Stimulated activated naive CD8-positive, alpha-beta T cell treated with anti-CD3 and anti-CD28 coated beads, Interleukin-15, Interleukin-2, amounts not matched to agents 100 ng/mL and 50 ng/mL, for 24 hours (primary cell): ENCODE measurements around the gene EEIG1.

Experiments
- H3K27ac Mint-ChIP-seq: one replicate; pipeline ENCODE4 v1.8.0; 2021; ENCODE audit warnings: mild to moderate bottlenecking, mixed read lengths
- H3K27me3 Mint-ChIP-seq: one replicate; pipeline ENCODE4 v1.8.0; 2021; ENCODE audit warnings: mixed read lengths
- H3K36me3 Mint-ChIP-seq: one replicate; pipeline ENCODE4 v1.8.0; 2021; ENCODE audit warnings: low read depth, mixed read lengths
- H3K4me1 Mint-ChIP-seq: one replicate; pipeline ENCODE4 v1.8.0; 2021; ENCODE audit warnings: low read depth, mixed read lengths
- H3K4me3 Mint-ChIP-seq: one replicate; pipeline ENCODE4 v1.8.0; 2021; ENCODE audit warnings: mild to moderate bottlenecking, mixed read lengths
- H3K9me3 Mint-ChIP-seq: one replicate; pipeline ENCODE4 v1.8.0; 2021; ENCODE audit warnings: mixed read lengths

Gene EEIG1

DNA sequence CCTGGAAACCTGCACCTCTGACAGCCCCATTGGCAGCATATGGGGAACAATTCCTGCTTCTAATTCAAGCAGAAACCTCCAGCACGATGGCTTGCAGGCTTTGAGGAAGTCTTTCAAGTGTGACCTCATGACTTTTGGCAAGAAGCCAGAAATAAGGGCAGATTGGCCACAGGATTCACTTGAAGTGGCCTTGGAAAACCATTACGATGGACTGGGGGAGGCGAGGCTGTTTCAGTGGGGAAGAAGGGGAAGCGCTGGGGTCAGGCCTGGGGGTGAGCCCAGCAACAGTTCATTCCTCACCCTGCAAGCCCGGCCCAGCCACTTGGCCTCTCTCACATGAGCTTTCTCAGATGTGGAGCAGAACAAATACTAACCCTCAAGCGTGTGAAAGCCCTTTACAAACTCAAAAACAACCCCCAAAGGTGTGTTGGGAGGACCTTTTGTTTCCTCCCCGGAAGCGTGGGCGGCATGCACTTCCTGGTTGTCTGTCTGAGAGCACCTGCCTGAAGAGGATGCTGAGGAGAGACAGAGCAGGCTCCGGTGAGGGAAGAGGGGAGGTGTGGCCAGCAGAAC, 26.9 kb upstream of the EEIG1 start:
- no peaks in the 10 kb centered on the region for H3K27me3 Mint-ChIP-seq
- H3K27ac Mint-ChIP-seq: peak overlapping the region; percentile 96
- peaks cover 4% of the 10 kb centered on the region for H3K9me3 Mint-ChIP-seq
- peaks cover 47% of the 10 kb centered on the region for H3K4me1 Mint-ChIP-seq
- H3K36me3 Mint-ChIP-seq: peaks cover 4% of the 10 kb centered on the region
- peak overlapping the region; percentile 86 for H3K4me3 Mint-ChIP-seq

DNA sequence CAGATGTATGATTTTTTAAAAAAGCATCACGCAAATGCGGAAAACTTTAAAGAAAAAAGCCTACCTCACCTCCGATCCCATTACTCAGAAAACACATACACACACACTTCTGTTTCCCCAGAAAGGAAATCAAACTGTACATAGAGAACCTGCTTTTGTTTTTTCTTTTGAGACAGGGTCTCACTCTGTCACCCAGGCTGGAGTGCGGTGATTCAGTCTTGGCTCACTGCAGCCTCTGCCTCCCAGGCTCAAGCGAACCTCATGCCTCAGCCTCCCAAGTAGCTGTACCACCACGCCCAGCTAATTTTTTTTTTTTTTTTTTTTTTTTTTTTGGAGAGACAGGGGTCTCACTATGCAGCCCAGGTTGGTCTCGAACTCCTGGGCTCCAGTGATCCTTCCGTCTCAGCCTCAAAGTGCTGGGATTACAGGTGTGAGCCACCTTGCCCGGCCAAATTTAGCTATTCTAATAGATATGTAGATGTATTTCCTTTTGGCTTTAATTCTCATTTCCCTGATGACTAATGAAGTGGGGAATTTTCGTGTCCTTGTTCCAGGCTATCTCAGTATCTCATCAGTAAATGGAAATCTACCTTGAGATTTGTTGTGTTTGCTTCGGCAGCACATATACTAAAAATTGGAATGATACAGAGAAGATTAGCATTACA, 25.7 kb upstream of the EEIG1 start:
- Mint-ChIP-seq H3K36me3 (peaks cover 4% of the 10 kb centered on the region), H3K27me3 (no peaks in the 10 kb centered on the region), H3K27ac (no peak overlapping the region), H3K9me3 (peaks cover 4% of the 10 kb centered on the region), H3K4me1 (peaks cover 47% of the 10 kb centered on the region), H3K4me3 (peak overlapping the region; percentile 49)

DNA sequence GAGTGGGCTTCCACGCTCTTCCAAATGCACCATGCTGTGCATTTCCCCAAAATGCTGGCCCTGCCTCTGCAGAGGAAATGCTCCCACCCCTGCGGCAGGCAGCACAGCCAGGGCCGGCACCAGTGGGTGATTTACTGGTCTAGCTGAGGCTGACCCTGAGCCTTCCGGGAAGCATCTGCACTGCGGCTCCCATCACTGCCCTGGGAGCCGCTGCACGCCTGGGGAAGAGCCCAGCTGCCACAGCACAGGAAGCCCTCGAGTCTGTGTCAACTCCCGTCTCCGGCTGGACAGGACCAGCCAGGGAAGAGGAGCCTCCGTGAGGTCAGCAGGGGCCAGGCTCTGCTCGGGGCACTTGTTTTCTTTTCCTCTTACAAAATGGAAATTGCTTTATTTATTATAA, 25.1 kb upstream of the EEIG1 start:
- Mint-ChIP-seq H3K27ac (peak overlapping the region; percentile 86), H3K9me3 (peaks cover 4% of the 10 kb centered on the region), H3K27me3 (no peaks in the 10 kb centered on the region), H3K36me3 (peaks cover 4% of the 10 kb centered on the region), H3K4me3 (no peak overlapping the region), H3K4me1 (peaks cover 45% of the 10 kb centered on the region)

DNA sequence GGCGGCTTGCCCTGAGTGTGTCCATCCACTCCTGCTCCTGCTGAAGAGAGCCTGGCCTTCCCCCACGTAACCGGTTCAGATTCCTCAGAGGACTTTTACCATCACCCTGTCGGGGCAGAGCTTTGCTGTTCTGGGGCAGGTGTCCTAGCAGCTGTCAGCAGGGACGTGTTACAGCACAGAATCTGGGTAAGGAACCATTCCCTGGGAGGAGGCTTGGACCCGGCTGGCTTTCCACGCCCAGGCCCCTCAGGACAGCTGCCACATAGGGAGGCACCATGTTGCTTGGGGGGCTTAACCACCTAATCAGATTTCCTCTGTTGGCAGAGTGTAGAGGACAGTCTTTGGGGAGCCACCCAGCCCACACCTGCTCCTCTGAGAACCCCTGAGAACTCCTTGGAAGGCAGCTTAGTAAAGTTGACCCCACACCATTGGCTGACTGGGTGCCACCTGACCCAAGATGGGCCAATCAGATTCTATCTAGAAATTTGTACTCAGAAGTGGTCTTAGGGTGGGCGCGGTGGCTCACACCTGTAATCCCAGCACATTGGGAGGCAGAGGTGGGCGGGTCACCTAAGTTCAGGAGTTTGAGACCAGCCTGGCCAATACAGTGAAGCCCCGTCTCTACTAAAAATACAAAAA, 23.3 kb upstream of the EEIG1 start:
- H3K9me3 Mint-ChIP-seq: peaks cover 4% of the 10 kb centered on the region
- H3K27me3 Mint-ChIP-seq: no peaks in the 10 kb centered on the region
- no peak overlapping the region for H3K4me3 Mint-ChIP-seq
- H3K4me1 Mint-ChIP-seq: peaks cover 41% of the 10 kb centered on the region
- no peak overlapping the region for H3K27ac Mint-ChIP-seq
- H3K36me3 Mint-ChIP-seq: peaks cover 4% of the 10 kb centered on the region

DNA sequence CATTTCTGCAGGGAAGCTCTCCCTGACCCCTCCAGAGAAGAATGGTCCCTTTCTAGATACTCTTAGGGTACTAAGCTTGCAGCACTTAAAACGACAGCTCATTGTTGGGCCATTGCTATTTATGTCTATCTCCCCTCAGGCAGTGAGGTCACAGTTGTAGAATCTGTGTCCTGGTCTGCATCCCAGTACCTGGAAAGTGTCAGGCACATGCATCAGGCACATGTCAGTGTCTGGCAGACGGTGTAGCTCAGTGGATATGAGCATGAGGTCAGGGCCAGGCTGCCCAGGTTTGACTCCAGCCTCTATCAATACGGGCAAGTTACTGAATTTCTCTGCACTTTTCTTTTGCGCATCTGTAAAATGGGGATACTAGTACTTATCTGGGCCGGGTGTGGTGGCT, 22.2 kb upstream of the EEIG1 start:
- peaks cover 2% of the 10 kb centered on the region for H3K36me3 Mint-ChIP-seq
- H3K9me3 Mint-ChIP-seq: peaks cover 2% of the 10 kb centered on the region
- H3K27me3 Mint-ChIP-seq: no peaks in the 10 kb centered on the region
- H3K4me3 Mint-ChIP-seq: no peak overlapping the region
- no peak overlapping the region for H3K27ac Mint-ChIP-seq
- H3K4me1 Mint-ChIP-seq: peaks cover 31% of the 10 kb centered on the region

DNA sequence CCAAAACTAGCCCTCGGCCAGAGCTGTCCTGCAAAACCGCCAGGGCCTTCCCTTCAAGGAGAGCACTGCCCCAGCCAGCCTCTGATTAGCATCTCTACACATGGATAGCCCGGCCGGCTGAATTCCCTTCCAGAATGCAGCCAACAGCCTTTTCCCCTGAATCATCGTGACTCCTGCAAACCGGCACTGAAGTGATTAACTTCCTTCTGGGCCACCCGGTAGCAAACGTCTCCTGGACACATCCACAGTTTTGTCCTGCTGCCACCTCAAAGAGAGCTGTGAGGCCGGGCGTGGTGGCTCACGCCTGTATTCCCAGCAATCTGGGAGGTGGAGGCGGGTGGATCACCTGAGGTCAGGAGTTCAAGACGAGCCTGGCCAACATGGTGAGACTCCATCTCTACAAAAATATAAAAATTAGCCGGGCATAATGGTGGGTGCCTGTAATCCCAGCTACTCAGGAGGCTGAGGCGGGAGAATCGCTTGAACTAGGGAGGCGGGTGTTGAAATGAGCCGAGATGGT, 21.1 kb upstream of the EEIG1 start:
- Mint-ChIP-seq H3K27me3 (no peaks in the 10 kb centered on the region), H3K36me3 (no peaks in the 10 kb centered on the region), H3K4me1 (peaks cover 20% of the 10 kb centered on the region), H3K27ac (no peak overlapping the region), H3K9me3 (no peaks in the 10 kb centered on the region), H3K4me3 (no peak overlapping the region)

DNA sequence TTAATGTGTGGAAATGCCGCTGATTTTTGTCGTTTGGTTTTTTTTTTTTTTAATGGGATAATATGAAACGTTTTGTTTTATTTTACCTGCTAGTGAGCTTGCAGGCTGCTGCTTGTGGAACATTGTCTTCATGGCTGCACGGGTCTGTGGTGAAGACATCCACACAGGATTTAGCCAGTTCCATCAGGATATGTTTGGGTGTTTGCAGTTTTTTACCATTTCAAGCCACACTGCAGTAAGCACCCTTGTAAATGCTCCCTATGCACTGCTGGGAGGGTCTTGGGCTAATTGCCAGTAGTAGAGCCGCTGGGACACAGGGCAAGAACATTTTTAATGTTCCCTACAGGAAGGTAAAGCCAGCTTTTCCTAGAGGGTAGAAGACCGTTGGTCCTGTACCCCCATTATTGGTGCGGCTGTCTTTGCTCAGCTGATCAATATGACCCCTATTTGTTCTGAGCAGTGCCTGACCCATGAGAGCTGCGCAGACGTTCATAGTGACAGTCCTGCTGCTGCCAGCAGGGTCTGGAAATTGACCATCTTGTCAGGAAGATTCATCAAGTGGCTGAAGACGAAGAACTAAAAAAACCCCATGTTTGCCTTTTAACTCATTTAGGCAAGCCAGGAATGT, 20.5 kb upstream of the EEIG1 start:
- H3K27me3 Mint-ChIP-seq: no peaks in the 10 kb centered on the region
- H3K4me1 Mint-ChIP-seq: peaks cover 14% of the 10 kb centered on the region
- no peak overlapping the region for H3K27ac Mint-ChIP-seq
- no peaks in the 10 kb centered on the region for H3K36me3 Mint-ChIP-seq
- no peak overlapping the region for H3K4me3 Mint-ChIP-seq
- H3K9me3 Mint-ChIP-seq: no peaks in the 10 kb centered on the region

DNA sequence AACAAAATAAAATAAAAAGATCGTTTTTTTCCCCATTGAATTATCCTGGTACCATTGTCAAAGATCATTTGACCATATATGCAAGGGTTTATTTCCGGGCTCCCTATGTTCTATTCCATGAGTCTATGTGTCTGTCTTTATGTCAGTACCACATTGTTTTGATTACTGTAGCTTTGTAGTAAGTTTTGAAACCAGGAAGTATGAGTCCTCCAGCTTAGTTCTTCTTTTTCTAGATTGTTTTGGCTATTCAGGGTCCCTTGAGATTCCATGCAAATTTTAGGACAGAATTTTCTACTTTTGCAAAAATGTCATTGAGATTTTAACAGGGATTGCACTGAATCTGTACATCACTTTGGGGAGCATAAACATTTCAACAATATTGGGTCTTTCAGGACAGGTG, 18.7 kb upstream of the EEIG1 start:
- Mint-ChIP-seq H3K4me1 (peaks cover 5% of the 10 kb centered on the region), H3K9me3 (no peaks in the 10 kb centered on the region), H3K36me3 (no peaks in the 10 kb centered on the region), H3K27me3 (no peaks in the 10 kb centered on the region), H3K27ac (no peak overlapping the region), H3K4me3 (no peak overlapping the region)

DNA sequence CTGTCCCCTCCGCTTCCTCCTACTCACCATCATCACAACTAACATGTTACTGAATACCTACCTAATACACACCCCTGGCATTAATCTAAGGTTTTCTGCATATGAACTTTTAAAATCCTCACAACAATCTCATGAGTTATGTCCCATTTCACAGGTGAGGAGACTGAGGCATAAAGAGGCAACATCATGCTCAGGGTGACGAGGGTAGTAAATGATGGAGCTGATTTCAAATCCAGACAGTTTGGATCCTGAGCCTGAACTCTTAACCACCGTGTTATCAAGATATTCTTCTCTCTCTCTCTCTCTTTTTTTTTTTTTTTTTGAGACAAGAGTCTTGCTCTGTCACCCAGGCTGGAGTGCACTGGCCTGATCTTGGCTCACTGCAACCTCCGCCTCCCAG, 12.9 kb upstream of the EEIG1 start:
- H3K36me3 Mint-ChIP-seq: no peaks in the 10 kb centered on the region
- peak overlapping the region; percentile 41 for H3K27ac Mint-ChIP-seq
- no peaks in the 10 kb centered on the region for H3K9me3 Mint-ChIP-seq
- peaks cover 20% of the 10 kb centered on the region for H3K4me1 Mint-ChIP-seq
- H3K4me3 Mint-ChIP-seq: no peak overlapping the region
- H3K27me3 Mint-ChIP-seq: no peaks in the 10 kb centered on the region

DNA sequence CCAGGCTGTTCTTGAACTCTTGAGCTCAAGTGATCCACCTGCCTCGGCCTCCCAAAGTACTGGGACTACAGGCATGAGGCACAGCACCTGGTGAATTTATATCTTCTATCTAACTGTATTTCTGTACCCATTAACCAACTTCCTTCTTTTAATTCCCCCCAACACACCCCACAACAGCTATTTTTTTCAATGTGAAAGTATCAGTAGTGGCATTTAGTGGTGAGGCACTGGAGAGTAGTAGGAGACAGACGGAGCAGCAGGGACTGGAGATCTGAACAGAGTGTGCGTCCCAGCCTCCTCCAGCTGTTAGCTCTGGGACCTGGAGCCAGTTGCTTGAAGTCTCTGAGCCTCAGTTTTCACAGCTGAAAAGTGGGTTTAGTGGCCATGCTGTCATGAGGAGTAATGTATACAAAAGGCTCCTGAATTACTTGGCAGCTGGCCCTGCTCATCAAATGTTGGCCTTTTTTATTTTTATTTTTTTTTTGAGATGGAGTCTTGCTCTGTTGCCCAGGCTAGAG, 11.0 kb upstream of the EEIG1 start:
- H3K36me3 Mint-ChIP-seq: no peaks in the 10 kb centered on the region
- peak overlapping the region; percentile 52 for H3K27ac Mint-ChIP-seq
- H3K4me3 Mint-ChIP-seq: no peak overlapping the region

DNA sequence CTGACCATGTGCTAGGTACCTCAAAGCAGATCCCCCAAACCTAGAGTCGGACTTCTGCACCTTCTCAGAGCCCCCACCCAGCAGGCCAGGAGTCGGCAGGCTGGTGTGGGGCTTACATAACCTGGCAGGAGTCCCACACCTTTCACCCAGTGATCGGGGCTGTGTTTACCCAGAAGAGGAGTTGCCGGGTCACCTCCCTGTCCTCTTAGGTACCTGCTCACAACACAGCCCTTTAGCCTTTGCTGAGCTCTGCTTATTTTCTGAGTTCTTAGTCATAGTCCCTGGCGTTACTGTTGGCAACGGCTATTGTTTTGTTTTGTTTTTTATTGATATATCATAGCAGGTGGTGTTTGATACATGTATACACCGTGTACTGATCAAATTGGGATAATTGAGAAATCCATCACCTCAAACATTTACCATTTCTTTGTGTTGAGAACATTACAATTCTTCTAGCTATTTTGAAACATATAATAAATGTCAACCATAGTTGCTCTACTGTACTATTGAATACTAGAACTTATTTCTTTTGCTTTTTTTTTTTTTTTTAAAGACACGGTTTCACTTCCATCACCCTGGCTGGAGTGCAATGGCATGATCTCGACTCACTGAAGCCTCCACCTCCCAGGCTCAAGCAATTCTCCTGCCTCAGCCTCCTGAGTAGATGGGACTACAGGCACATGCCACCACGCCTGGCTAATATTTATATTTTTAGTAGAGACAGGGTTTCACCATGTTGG, 10.4 kb upstream of the EEIG1 start:
- Mint-ChIP-seq H3K4me3 (no peak overlapping the region), H3K27me3 (no peaks in the 10 kb centered on the region), H3K4me1 (peaks cover 25% of the 10 kb centered on the region), H3K9me3 (no peaks in the 10 kb centered on the region), H3K36me3 (no peaks in the 10 kb centered on the region), H3K27ac (peak overlapping the region; percentile 52)

More for the DNA sequence above, 11.0 kb upstream of the EEIG1 start:
- Mint-ChIP-seq H3K9me3 (no peaks in the 10 kb centered on the region), H3K4me1 (peaks cover 25% of the 10 kb centered on the region), H3K27me3 (no peaks in the 10 kb centered on the region)

DNA sequence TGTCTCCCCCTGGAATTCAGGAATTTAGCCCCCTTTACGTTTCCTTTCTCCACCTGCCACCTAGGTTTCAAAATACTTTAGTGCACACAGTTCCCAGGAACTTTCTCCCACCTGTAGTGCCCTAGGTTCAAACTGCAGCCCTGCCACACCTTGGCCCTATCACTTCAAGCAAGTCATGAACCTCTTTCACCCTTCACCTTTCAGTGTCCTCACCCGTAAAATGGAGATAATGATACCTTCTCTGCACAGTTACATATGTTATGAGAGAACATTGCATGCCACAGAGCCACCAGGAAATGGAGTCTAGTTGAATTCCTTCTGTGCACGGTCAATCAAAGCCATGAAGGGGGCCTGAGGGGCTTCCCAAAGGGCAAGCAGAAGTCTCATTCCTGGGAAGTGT, 9.8 kb upstream of the EEIG1 start:
- no peaks in the 10 kb centered on the region for H3K36me3 Mint-ChIP-seq
- H3K9me3 Mint-ChIP-seq: no peaks in the 10 kb centered on the region
- no peak overlapping the region for H3K27ac Mint-ChIP-seq
- H3K4me1 Mint-ChIP-seq: peaks cover 25% of the 10 kb centered on the region
- H3K27me3 Mint-ChIP-seq: no peaks in the 10 kb centered on the region
- no peak overlapping the region for H3K4me3 Mint-ChIP-seq

DNA sequence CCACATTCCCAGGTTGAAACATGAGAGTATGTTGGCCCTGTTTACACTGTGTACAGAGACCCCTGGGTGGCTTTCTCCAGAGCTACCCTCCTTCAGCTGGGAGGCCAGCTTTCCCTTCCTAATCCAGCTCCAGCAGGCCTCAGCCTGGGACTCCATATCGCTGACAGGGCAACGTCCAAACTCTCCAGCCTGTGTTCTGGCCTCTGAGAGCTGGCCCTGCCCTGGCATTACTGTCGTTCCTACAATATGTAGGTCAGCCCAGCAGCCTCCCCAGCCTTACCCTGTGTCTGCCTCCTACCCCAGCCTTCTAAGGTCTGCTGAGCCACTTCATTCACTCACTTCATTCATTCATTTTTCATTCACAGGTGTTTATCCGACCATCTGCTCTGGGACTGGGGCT, 8.3 kb upstream of the EEIG1 start:
- no peaks in the 10 kb centered on the region for H3K9me3 Mint-ChIP-seq
- H3K36me3 Mint-ChIP-seq: no peaks in the 10 kb centered on the region
- peaks cover 30% of the 10 kb centered on the region for H3K4me1 Mint-ChIP-seq
- H3K4me3 Mint-ChIP-seq: no peak overlapping the region
- H3K27ac Mint-ChIP-seq: no peak overlapping the region
- no peaks in the 10 kb centered on the region for H3K27me3 Mint-ChIP-seq

DNA sequence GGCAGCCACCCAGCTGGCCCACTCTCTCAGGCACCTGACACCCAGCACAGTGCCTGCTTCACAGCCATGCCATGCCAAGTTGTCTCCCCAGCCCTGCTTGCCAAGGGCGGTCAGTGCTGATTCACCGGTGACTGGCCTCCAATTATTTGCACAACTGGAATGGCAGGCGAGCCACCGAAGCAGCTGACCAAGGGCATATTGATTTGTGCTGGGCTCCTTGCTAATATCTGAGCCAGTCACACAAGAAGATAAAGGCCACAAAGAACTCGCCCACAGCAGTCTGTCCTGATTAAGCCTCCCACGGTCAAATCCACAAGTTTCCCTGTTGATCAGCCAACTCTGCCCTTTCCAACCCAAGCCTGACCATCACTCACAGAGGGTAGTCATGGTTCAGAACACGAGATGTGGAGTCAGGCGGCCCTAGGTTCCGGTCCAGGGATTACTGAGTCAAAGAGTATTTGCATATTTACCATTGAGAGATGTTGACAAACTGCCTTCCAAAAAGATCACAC, 6.4 kb upstream of the EEIG1 start:
- Mint-ChIP-seq H3K4me3 (no peak overlapping the region), H3K36me3 (no peaks in the 10 kb centered on the region), H3K9me3 (no peaks in the 10 kb centered on the region), H3K27ac (peak overlapping the region; percentile 1), H3K4me1 (peaks cover 46% of the 10 kb centered on the region), H3K27me3 (no peaks in the 10 kb centered on the region)
